Keratinocyte (primary cell): Measurements from ENCODE around the gene KHSRP.

ENCODE experiments used
- CTCF ChIP-seq, 3 experiments: IDR thresholded peaks in 1 of 3; conservative IDR thresholded peaks in 1 of 3; optimal IDR thresholded peaks in 1 of 3; 2 replicates in 2 of 3; 3 replicates in 1 of 3; pipeline versions ENCODE3 to v1.5.1; 2011; ENCODE audit warnings: low read length in 3 of 3, mild to moderate bottlenecking in 3 of 3, moderate library complexity in 2 of 3, control low read depth in 1 of 3, inconsistent platforms in 1 of 3; ENCODE audit not compliant: insufficient read depth in 2 of 3; ENCODE audit errors: extremely low read depth in 1 of 3
- EZH2 ChIP-seq: IDR thresholded peaks from one replicate; pipeline ENCODE4 v1.6.1; 2012; ENCODE audit warnings: inconsistent platforms, mild to moderate bottlenecking, low read length, moderate library complexity

- TF ChIP-seq CTCF (optimal IDR thresholded peaks at IDR 0.05 in 1 of 3, IDR thresholded peaks at IDR 0.05 in 1 of 3, conservative IDR thresholded peaks at IDR 0.05 in 1 of 3; ENCODE audit: extremely low read depth in 1 of 3, insufficient read depth in 2 of 3, low read length in 3 of 3) (no peak), EZH2 (no peak)
Measured at GRCh38 chr19:6457958-6458694, 33.5 kb upstream of the KHSRP start.
